Measurements from ENCODE around the gene PDE4D.

PDE4D gene

GRCh38 chr5:59008816-59009473 is 884.6 kb downstream of the PDE4D start:
- H3K9me3 ChIP-seq (ENCODE audit: insufficient read depth, low read length), result no peaks in the 10 kb centered on the region
- H3K36me3 ChIP-seq (ENCODE audit: insufficient read depth, insufficient read length, low read length), result no peaks in the 10 kb centered on the region
- TF ChIP-seq YY1 (IDR thresholded peaks at IDR 0.05; ENCODE audit: insufficient read depth, insufficient read length) (no peak), ZNF274 (IDR thresholded peaks at IDR 0.05; ENCODE audit: low read depth, low read length) (no peak), SUZ12 (IDR thresholded peaks at IDR 0.05; ENCODE audit: extremely low read depth, insufficient read depth, insufficient read length) (no peak)
- no peak overlapping the region for H3K9ac ChIP-seq (ENCODE audit: insufficient read length, low read depth)
- H3K27me3 ChIP-seq (ENCODE audit: insufficient read depth, insufficient read length), result no peaks in the 10 kb centered on the region
- H3K4me1 ChIP-seq (ENCODE audit: insufficient read depth, insufficient read length), result no peaks in the 10 kb centered on the region
- DNase-seq (ENCODE audit: low read depth, low spot score), result no peak
- no peak overlapping the region for H3K4me3 ChIP-seq (ENCODE audit: insufficient read length, low read depth)

- DNase-seq (ENCODE audit: low read depth, low spot score), result no peak
- H3K4me3 ChIP-seq (ENCODE audit: insufficient read length, low read depth), result no peak overlapping the region
- no peaks in the 10 kb centered on the region for H3K4me1 ChIP-seq (ENCODE audit: insufficient read depth, insufficient read length)
- TF ChIP-seq ZNF274 (IDR thresholded peaks at IDR 0.05; ENCODE audit: low read depth, low read length) (no peak), SUZ12 (IDR thresholded peaks at IDR 0.05; ENCODE audit: extremely low read depth, insufficient read depth, insufficient read length) (no peak), YY1 (IDR thresholded peaks at IDR 0.05; ENCODE audit: insufficient read depth, insufficient read length) (no peak)
- no peak overlapping the region for H3K9ac ChIP-seq (ENCODE audit: insufficient read length, low read depth)
- H3K27me3 ChIP-seq (ENCODE audit: insufficient read depth, insufficient read length), result no peaks in the 10 kb centered on the region
- no peaks in the 10 kb centered on the region for H3K36me3 ChIP-seq (ENCODE audit: insufficient read depth, insufficient read length, low read length)
- no peaks in the 10 kb centered on the region for H3K9me3 ChIP-seq (ENCODE audit: insufficient read depth, low read length)
Measured at GRCh38 chr5:59007460-59008063, 886.0 kb downstream of the PDE4D start.

- Histone ChIP-seq H3K9me3 (ENCODE audit: insufficient read depth, low read length) (no peaks in the 10 kb centered on the region), H3K9ac (ENCODE audit: insufficient read length, low read depth) (no peak overlapping the region), H3K4me3 (ENCODE audit: insufficient read length, low read depth) (no peak overlapping the region), H3K36me3 (ENCODE audit: insufficient read depth, insufficient read length, low read length) (no peaks in the 10 kb centered on the region), H3K4me1 (ENCODE audit: insufficient read depth, insufficient read length) (no peaks in the 10 kb centered on the region), H3K27me3 (ENCODE audit: insufficient read depth, insufficient read length) (no peaks in the 10 kb centered on the region)
- no peak for DNase-seq (ENCODE audit: low read depth, low spot score)
- TF ChIP-seq SUZ12 (IDR thresholded peaks at IDR 0.05; ENCODE audit: extremely low read depth, insufficient read depth, insufficient read length) (no peak), ZNF274 (IDR thresholded peaks at IDR 0.05; ENCODE audit: low read depth, low read length) (no peak), YY1 (IDR thresholded peaks at IDR 0.05; ENCODE audit: insufficient read depth, insufficient read length) (no peak)
Measured at GRCh38 chr5:59005934-59006701, 887.4 kb downstream of the PDE4D start.

GRCh38 chr5:59003641-59004040 is 889.9 kb downstream of the PDE4D start:
- DNase-seq (ENCODE audit: low read depth, low spot score), result peak; percentile 27
- TF ChIP-seq ZNF274 (IDR thresholded peaks at IDR 0.05; ENCODE audit: low read depth, low read length) (no peak), YY1 (IDR thresholded peaks at IDR 0.05; ENCODE audit: insufficient read depth, insufficient read length) (no peak), SUZ12 (IDR thresholded peaks at IDR 0.05; ENCODE audit: extremely low read depth, insufficient read depth, insufficient read length) (no peak)
- no peak overlapping the region for H3K4me3 ChIP-seq (ENCODE audit: insufficient read length, low read depth)
- H3K9me3 ChIP-seq (ENCODE audit: insufficient read depth, low read length), result peaks cover 4% of the 10 kb centered on the region; the same call in 1 of the 2 replicates
- no peaks in the 10 kb centered on the region for H3K4me1 ChIP-seq (ENCODE audit: insufficient read depth, insufficient read length)
- H3K27me3 ChIP-seq (ENCODE audit: insufficient read depth, insufficient read length), result no peaks in the 10 kb centered on the region
- H3K36me3 ChIP-seq (ENCODE audit: insufficient read depth, insufficient read length, low read length), result no peaks in the 10 kb centered on the region
- H3K9ac ChIP-seq (ENCODE audit: insufficient read length, low read depth), result no peak overlapping the region

GRCh38 chr5:59003124-59003523 is 890.4 kb downstream of the PDE4D start:
- H3K36me3 ChIP-seq (ENCODE audit: insufficient read depth, insufficient read length, low read length), result no peaks in the 10 kb centered on the region
- DNase-seq (ENCODE audit: low read depth, low spot score), result no peak

GRCh38 chr5:59002162-59002825 is 891.2 kb downstream of the PDE4D start:
- no peak overlapping the region for H3K4me3 ChIP-seq (ENCODE audit: insufficient read length, low read depth)
- no peaks in the 10 kb centered on the region for H3K27me3 ChIP-seq (ENCODE audit: insufficient read depth, insufficient read length)
- peaks cover 4% of the 10 kb centered on the region; the same call in 1 of the 2 replicates for H3K9me3 ChIP-seq (ENCODE audit: insufficient read depth, low read length)
- no peaks in the 10 kb centered on the region for H3K4me1 ChIP-seq (ENCODE audit: insufficient read depth, insufficient read length)
- TF ChIP-seq SUZ12 (IDR thresholded peaks at IDR 0.05; ENCODE audit: extremely low read depth, insufficient read depth, insufficient read length) (no peak), YY1 (IDR thresholded peaks at IDR 0.05; ENCODE audit: insufficient read depth, insufficient read length) (no peak), ZNF274 (IDR thresholded peaks at IDR 0.05; ENCODE audit: low read depth, low read length) (no peak)
- no peak for DNase-seq (ENCODE audit: low read depth, low spot score)
- no peak overlapping the region for H3K9ac ChIP-seq (ENCODE audit: insufficient read length, low read depth)
- no peaks in the 10 kb centered on the region for H3K36me3 ChIP-seq (ENCODE audit: insufficient read depth, insufficient read length, low read length)

More at GRCh38 chr5:59003124-59003523, 890.4 kb downstream of the PDE4D start:
- H3K4me3 ChIP-seq (ENCODE audit: insufficient read length, low read depth), result no peak overlapping the region
- TF ChIP-seq YY1 (IDR thresholded peaks at IDR 0.05; ENCODE audit: insufficient read depth, insufficient read length) (no peak), ZNF274 (IDR thresholded peaks at IDR 0.05; ENCODE audit: low read depth, low read length) (no peak), SUZ12 (IDR thresholded peaks at IDR 0.05; ENCODE audit: extremely low read depth, insufficient read depth, insufficient read length) (no peak)
- peaks cover 4% of the 10 kb centered on the region; the same call in 1 of the 2 replicates for H3K9me3 ChIP-seq (ENCODE audit: insufficient read depth, low read length)
- no peaks in the 10 kb centered on the region for H3K4me1 ChIP-seq (ENCODE audit: insufficient read depth, insufficient read length)
- H3K9ac ChIP-seq (ENCODE audit: insufficient read length, low read depth), result no peak overlapping the region
- no peaks in the 10 kb centered on the region for H3K27me3 ChIP-seq (ENCODE audit: insufficient read depth, insufficient read length)

Measured in NT2/D1 (cell line).